ENCODE results near the gene STK17B. TPM values are rescaled to one million over a fixed set of nuclear protein-coding genes. Genes with fewer than 3 reads are reported as not detected.
"Not testable (repeated sequence)": the region's sequence is repeated elsewhere in the genome, so short reads cannot be mapped to it uniquely, and the experiment has no call there.

Gene STK17B
- total RNA-seq, 1 donor from 2014 or later: 42.6 TPM

- DNase-seq (ENCODE audit: low read depth) (no peak), FAIRE-seq (no peak)
- Histone ChIP-seq H3K4me2 (ENCODE audit: low read length) (no peak overlapping the region), H3K4me3 (ENCODE audit: insufficient read depth, low read depth, low read length) (no peak overlapping the region), H4K20me1 (ENCODE audit: insufficient read depth, low read length) (no peaks in the 10 kb centered on the region), H3K79me2 (ENCODE audit: insufficient read depth, low read length) (no peaks in the 10 kb centered on the region), H3K36me3 (ENCODE audit: insufficient read depth, low read length) (no peaks in the 10 kb centered on the region), H3K9me3 (ENCODE audit: insufficient read depth, low read depth, low read length) (no peaks in the 10 kb centered on the region), H2AFZ (ENCODE audit: low read depth, low read length) (no peak overlapping the region), H3K4me1 (ENCODE audit: insufficient read depth, low read length) (no peaks in the 10 kb centered on the region), H3K27ac (ENCODE audit: low read depth, low read length) (no peak overlapping the region), H3K9ac (ENCODE audit: low read length) (no peak overlapping the region), H3K27me3 (ENCODE audit: insufficient read depth, low read length) (no peaks in the 10 kb centered on the region)
- Mint-ChIP-seq H3K4me3 (ENCODE audit: unreplicated experiment) (no peak overlapping the region), H3K9me3 (ENCODE audit: unreplicated experiment) (no peaks in the 10 kb centered on the region), H3K4me1 (ENCODE audit: low read depth, unreplicated experiment) (no peaks in the 10 kb centered on the region), H3K27me3 (ENCODE audit: low read depth, unreplicated experiment) (no peaks in the 10 kb centered on the region), H3K36me3 (ENCODE audit: low read depth, unreplicated experiment) (no peaks in the 10 kb centered on the region), H3K27ac (ENCODE audit: unreplicated experiment) (no peak overlapping the region)
- TF ChIP-seq, protein P1, sequence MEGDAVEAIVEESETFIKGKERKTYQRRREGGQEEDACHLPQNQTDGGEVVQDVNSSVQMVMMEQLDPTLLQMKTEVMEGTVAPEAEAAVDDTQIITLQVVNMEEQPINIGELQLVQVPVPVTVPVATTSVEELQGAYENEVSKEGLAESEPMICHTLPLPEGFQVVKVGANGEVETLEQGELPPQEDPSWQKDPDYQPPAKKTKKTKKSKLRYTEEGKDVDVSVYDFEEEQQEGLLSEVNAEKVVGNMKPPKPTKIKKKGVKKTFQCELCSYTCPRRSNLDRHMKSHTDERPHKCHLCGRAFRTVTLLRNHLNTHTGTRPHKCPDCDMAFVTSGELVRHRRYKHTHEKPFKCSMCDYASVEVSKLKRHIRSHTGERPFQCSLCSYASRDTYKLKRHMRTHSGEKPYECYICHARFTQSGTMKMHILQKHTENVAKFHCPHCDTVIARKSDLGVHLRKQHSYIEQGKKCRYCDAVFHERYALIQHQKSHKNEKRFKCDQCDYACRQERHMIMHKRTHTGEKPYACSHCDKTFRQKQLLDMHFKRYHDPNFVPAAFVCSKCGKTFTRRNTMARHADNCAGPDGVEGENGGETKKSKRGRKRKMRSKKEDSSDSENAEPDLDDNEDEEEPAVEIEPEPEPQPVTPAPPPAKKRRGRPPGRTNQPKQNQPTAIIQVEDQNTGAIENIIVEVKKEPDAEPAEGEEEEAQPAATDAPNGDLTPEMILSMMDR (IDR thresholded peaks at IDR 0.05; ENCODE audit: insufficient read depth, low read depth, low read length): no peak
- TF ChIP-seq EZH2 (IDR thresholded peaks at IDR 0.05; ENCODE audit: insufficient read depth, low read length): no peak
These were observed 23.9 kb upstream of the STK17B start for GRCh38 chr2:196195302-196195701.

GRCh38 chr2:196191541-196191940 lies 20.2 kb upstream of the STK17B start:
- Mint-ChIP-seq H3K4me3 (ENCODE audit: unreplicated experiment) (no peak overlapping the region), H3K27me3 (ENCODE audit: low read depth, unreplicated experiment) (no peaks in the 10 kb centered on the region)

DNA sequence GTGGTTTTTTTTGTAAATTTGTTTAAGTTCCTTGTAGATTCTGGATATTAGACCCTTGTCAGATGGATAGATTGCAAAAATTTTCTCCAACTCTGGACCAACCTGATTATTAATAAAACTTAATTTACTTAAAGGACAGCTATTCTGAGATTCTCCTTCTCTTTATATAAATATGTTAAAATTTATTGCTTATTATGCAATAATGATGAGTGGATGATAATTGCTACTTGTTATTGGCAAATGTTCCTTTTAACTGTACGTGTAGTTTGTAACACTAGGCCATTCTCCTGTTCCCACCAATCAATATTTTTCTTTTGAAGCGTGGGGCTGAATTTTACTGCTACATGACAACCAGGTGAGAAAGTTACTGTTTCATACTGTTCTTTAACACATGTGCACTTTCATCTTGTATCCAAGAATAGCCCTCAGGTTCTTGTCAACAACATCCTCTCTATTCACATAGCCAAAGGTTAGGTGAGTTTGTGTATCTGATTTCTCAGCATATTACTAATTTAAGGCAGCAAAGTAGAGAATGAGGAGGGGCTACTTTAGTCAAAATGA lies 16.6 kb upstream of the STK17B start:
- Mint-ChIP-seq H3K36me3 (ENCODE audit: low read depth, unreplicated experiment) (no peaks in the 10 kb centered on the region), H3K27ac (ENCODE audit: unreplicated experiment) (no peak overlapping the region), H3K9me3 (ENCODE audit: unreplicated experiment) (no peaks in the 10 kb centered on the region), H3K4me1 (ENCODE audit: low read depth, unreplicated experiment) (no peaks in the 10 kb centered on the region), H3K27me3 (ENCODE audit: low read depth, unreplicated experiment) (no peaks in the 10 kb centered on the region), H3K4me3 (ENCODE audit: unreplicated experiment) (no peak overlapping the region)
- no peaks in the 10 kb centered on the region for H3K9me3 ChIP-seq (ENCODE audit: insufficient read depth, low read depth, low read length)
- H3K4me2 ChIP-seq (ENCODE audit: low read length): no peak overlapping the region
- no peaks in the 10 kb centered on the region for H4K20me1 ChIP-seq (ENCODE audit: insufficient read depth, low read length)
- H3K4me1 ChIP-seq (ENCODE audit: insufficient read depth, low read length): no peaks in the 10 kb centered on the region
- H3K27ac ChIP-seq (ENCODE audit: low read depth, low read length): no peak overlapping the region
- no peak for TF ChIP-seq EZH2 (IDR thresholded peaks at IDR 0.05; ENCODE audit: insufficient read depth, low read length)
- TF ChIP-seq, protein P1 (IDR thresholded peaks at IDR 0.05; ENCODE audit: insufficient read depth, low read depth, low read length): no peak
- FAIRE-seq: no peak
- H3K79me2 ChIP-seq (ENCODE audit: insufficient read depth, low read length): no peaks in the 10 kb centered on the region
- no peak for DNase-seq (ENCODE audit: low read depth)
- no peak overlapping the region for H3K9ac ChIP-seq (ENCODE audit: low read length)
- H2AFZ ChIP-seq (ENCODE audit: low read depth, low read length): no peak overlapping the region
- H3K4me3 ChIP-seq (ENCODE audit: insufficient read depth, low read depth, low read length): no peak overlapping the region
- no peaks in the 10 kb centered on the region for H3K27me3 ChIP-seq (ENCODE audit: insufficient read depth, low read length)
- H3K36me3 ChIP-seq (ENCODE audit: insufficient read depth, low read length): no peaks in the 10 kb centered on the region

More at GRCh38 chr2:196191541-196191940, 20.2 kb upstream of the STK17B start:
- TF ChIP-seq, protein P1 (IDR thresholded peaks at IDR 0.05; ENCODE audit: insufficient read depth, low read depth, low read length): no peak
- no peak for TF ChIP-seq EZH2 (IDR thresholded peaks at IDR 0.05; ENCODE audit: insufficient read depth, low read length)
- Histone ChIP-seq H3K27ac (ENCODE audit: low read depth, low read length) (no peak overlapping the region), H2AFZ (ENCODE audit: low read depth, low read length) (no peak overlapping the region), H3K79me2 (ENCODE audit: insufficient read depth, low read length) (no peaks in the 10 kb centered on the region), H3K4me2 (ENCODE audit: low read length) (no peak overlapping the region), H3K9ac (ENCODE audit: low read length) (no peak overlapping the region), H3K4me1 (ENCODE audit: insufficient read depth, low read length) (no peaks in the 10 kb centered on the region), H3K9me3 (ENCODE audit: insufficient read depth, low read depth, low read length) (no peaks in the 10 kb centered on the region), H4K20me1 (ENCODE audit: insufficient read depth, low read length) (no peaks in the 10 kb centered on the region), H3K4me3 (ENCODE audit: insufficient read depth, low read depth, low read length) (no peak overlapping the region), H3K27me3 (ENCODE audit: insufficient read depth, low read length) (no peaks in the 10 kb centered on the region), H3K36me3 (ENCODE audit: insufficient read depth, low read length) (no peaks in the 10 kb centered on the region)
- Mint-ChIP-seq H3K36me3 (ENCODE audit: low read depth, unreplicated experiment) (no peaks in the 10 kb centered on the region), H3K4me1 (ENCODE audit: low read depth, unreplicated experiment) (no peaks in the 10 kb centered on the region), H3K27ac (ENCODE audit: unreplicated experiment) (no peak overlapping the region), H3K9me3 (ENCODE audit: unreplicated experiment) (no peaks in the 10 kb centered on the region)
- DNase-seq (ENCODE audit: low read depth): no peak
- no peak for FAIRE-seq

DNA sequence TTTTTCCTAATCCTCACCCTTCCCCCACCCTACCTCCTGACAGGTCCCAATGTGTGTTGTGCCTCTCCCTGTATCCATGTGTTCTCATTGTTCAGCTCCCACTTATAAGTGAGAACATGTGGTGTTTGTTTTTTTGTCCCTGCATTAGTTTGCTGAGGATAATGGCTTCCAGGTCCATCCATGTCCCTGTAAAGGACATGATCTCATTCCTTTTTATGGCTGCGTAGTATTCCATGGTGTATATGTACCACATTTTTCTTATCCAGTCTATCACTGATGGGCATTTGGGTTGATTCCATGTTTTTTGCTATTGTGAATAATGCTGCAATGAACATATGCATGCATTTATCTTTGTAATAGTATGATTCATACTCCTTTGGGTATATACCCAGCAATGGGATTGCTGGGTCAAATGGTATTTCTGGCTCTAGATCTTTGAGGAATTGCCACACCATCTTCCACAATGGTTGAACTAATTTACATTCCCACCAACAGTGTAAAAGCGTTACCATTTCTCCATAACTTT lies 15.9 kb upstream of the STK17B start:
- H4K20me1 ChIP-seq (ENCODE audit: insufficient read depth, low read length); H3K4me1 ChIP-seq (ENCODE audit: insufficient read depth, low read length); H3K9me3 Mint-ChIP-seq (ENCODE audit: unreplicated experiment); FAIRE-seq; H3K9ac ChIP-seq (ENCODE audit: low read length); H3K9me3 ChIP-seq (ENCODE audit: insufficient read depth, low read depth, low read length); H2AFZ ChIP-seq (ENCODE audit: low read depth, low read length); H3K27me3 Mint-ChIP-seq (ENCODE audit: low read depth, unreplicated experiment); H3K27me3 ChIP-seq (ENCODE audit: insufficient read depth, low read length); H3K4me1 Mint-ChIP-seq (ENCODE audit: low read depth, unreplicated experiment); H3K4me2 ChIP-seq (ENCODE audit: low read length); H3K4me3 ChIP-seq (ENCODE audit: insufficient read depth, low read depth, low read length); H3K27ac Mint-ChIP-seq (ENCODE audit: unreplicated experiment); DNase-seq (ENCODE audit: low read depth); H3K27ac ChIP-seq (ENCODE audit: low read depth, low read length); H3K36me3 ChIP-seq (ENCODE audit: insufficient read depth, low read length); H3K4me3 Mint-ChIP-seq (ENCODE audit: unreplicated experiment); H3K79me2 ChIP-seq (ENCODE audit: insufficient read depth, low read length); H3K36me3 Mint-ChIP-seq (ENCODE audit: low read depth, unreplicated experiment): not testable (repeated sequence)
